ENCODE data around the gene VSTM2L.

The VSTM2L gene

GRCh38 chr20:37934634-37935375, 31.9 kb downstream of the VSTM2L start:
- in situ Hi-C loops (cut with HindIII; ENCODE audit: low sequenced_read_pairs) = no loop called here

DNA sequence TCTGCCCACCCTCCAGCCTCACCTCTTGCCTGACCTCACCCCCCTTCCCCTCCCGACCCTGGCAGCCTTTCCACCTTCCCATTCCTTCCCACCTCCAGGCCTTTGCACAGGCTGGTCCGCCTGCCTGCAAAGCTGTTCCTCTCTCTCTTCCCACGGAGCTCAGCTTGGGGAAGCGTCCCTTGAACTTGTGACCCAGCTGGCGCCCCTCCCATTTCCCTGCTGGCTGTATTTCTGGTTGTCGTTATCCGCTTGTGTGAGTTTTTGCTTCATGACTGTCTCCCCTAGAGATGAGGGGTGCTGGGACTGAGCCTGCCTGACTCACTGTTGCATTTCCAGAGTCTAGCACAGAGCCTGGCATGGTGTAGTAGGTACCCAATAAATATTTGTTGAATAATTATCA, 32.5 kb downstream of the VSTM2L start:
- in situ Hi-C loops (cut with HindIII; ENCODE audit: low sequenced_read_pairs) = no loop called here

GRCh38 chr20:37936041-37936440, 33.1 kb downstream of the VSTM2L start:
- in situ Hi-C loops (cut with HindIII; ENCODE audit: low sequenced_read_pairs) = no loop called here

DNA sequence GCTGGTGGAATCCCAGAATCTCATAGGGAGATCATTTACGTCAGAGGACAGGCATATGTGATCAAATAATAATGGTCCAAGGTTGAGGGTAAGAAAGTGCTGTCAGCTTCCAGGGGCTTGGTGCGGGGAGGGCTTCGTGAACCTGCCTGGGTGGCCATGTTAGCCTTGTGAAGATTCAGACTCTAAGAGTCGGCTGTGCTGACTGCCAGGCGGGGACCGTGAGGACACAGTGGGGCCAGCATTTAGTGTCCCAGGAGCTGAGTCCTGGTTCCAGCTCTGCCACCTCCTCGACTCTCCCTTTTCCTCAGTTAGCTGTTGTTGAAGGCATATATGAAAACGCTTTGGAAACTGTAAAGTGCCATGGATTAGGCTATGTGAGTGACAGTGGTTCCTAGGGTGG, 33.5 kb downstream of the VSTM2L start:
- in situ Hi-C loops (cut with HindIII; ENCODE audit: low sequenced_read_pairs) = no loop called here

- in situ Hi-C loops (cut with HindIII; ENCODE audit: low sequenced_read_pairs) = no loop called here
These were observed 34.8 kb downstream of the VSTM2L start for GRCh38 chr20:37937686-37938085.

GRCh38 chr20:37938181-37938750, 35.3 kb downstream of the VSTM2L start:
- in situ Hi-C loops (cut with HindIII; ENCODE audit: low sequenced_read_pairs) = no loop called here

DNA sequence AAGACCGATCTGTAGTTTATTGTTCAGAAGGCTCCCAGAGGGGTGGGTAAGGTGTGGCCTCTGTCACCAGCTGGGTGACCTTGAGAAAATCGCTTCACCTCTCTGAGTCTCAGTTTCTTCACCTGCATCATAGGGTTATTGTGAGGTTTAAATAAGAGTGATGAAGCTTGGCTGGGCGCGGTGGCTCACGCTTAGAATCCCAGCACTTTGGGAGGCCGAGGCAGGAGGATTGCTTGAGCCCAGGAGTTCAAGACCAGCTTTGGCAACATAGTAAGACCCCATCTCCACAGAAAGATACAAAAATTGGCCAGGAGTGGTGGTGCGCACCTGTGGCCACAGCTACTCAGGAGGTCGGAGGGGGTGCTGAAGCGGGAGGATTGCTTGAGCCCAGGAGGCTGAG, 36.0 kb downstream of the VSTM2L start:
- in situ Hi-C loops (cut with HindIII; ENCODE audit: low sequenced_read_pairs) = no loop called here

GRCh38 chr20:37939701-37940560, 37.0 kb downstream of the VSTM2L start:
- in situ Hi-C loops (cut with HindIII; ENCODE audit: low sequenced_read_pairs) = no loop called here

GRCh38 chr20:37940858-37941257, 37.9 kb downstream of the VSTM2L start:
- in situ Hi-C loops (cut with HindIII; ENCODE audit: low sequenced_read_pairs) = no loop called here

- in situ Hi-C loops (cut with HindIII; ENCODE audit: low sequenced_read_pairs) = no loop called here
These were observed 38.4 kb downstream of the VSTM2L start for GRCh38 chr20:37941332-37941731.

DNA sequence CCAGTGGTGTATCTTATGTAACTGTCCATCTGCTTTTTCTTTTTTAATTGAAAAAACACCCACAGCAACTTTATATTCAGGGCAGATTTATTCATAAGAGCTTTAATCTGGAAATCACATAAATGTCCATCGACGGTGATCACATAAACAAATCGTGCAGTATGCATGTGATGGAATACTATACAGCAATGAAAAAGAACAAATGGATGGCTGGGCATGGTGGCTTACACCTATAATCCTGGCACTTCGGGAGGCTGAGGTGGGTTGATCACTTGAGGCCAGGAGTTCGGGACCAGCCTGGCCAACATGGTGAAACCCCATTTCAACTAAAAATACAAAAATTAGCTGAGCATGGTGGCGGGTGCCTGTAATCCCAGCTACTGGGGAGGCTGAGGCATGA, 39.1 kb downstream of the VSTM2L start:
- in situ Hi-C loops (cut with HindIII; ENCODE audit: low sequenced_read_pairs) = no loop called here

- in situ Hi-C loops (cut with HindIII; ENCODE audit: low sequenced_read_pairs) = no loop called here
These were observed 40.1 kb downstream of the VSTM2L start for GRCh38 chr20:37943033-37943432.

- in situ Hi-C loops (cut with HindIII; ENCODE audit: low sequenced_read_pairs) = no loop called here
These were observed 40.9 kb downstream of the VSTM2L start for GRCh38 chr20:37943501-37944455.

GRCh38 chr20:37944456-37944981, 41.6 kb downstream of the VSTM2L start:
- in situ Hi-C loops (cut with HindIII; ENCODE audit: low sequenced_read_pairs) = no loop called here

DNA sequence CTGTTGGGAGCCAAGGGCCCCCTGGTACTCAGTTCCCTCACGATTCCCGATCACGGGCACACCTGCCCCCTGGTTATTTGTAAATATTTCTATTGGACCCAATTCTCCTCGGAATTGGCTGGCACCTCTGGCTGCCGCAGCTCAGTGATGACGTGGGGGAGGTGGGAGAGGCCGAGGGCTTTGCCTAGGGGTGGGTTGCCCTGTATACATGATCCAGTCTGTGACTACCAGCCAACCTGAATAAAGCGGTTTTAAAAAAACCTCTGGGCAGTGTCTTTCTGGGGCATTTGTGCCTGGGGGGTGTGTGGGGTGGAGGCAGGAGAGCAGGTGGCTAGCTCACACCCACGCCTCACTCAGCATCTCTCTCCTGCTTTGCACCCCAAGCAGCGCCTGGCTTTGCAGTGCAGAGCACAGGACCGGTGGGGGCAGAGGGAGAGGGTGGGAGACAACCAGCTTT, 42.2 kb downstream of the VSTM2L start:
- in situ Hi-C loops (cut with HindIII; ENCODE audit: low sequenced_read_pairs) = no loop called here

- in situ Hi-C loops (cut with HindIII; ENCODE audit: low sequenced_read_pairs) = no loop called here
These were observed 44.0 kb downstream of the VSTM2L start for GRCh38 chr20:37946946-37947345.

DNA sequence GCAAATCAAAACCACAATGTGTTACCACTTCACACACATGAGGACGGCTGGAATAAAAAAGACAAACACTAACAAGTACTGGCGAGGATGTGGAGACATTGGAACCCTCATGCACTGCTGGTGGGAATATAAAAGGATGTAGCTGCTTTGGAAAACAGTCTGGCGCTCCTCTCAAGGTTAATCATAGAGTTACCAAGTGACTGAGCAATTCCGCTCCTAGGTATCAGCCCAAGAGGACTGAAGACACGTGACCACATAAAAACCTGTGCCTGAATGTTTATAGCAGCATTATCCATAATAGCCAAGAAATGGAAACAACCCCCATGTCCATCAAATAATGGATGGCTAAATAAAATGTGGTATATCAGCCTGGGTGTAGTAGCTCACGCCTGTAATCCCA, 45.0 kb downstream of the VSTM2L start:
- in situ Hi-C loops (cut with HindIII; ENCODE audit: low sequenced_read_pairs) = no loop called here

- in situ Hi-C loops (cut with HindIII; ENCODE audit: low sequenced_read_pairs) = no loop called here
These were observed 46.0 kb downstream of the VSTM2L start for GRCh38 chr20:37948956-37949355.

DNA sequence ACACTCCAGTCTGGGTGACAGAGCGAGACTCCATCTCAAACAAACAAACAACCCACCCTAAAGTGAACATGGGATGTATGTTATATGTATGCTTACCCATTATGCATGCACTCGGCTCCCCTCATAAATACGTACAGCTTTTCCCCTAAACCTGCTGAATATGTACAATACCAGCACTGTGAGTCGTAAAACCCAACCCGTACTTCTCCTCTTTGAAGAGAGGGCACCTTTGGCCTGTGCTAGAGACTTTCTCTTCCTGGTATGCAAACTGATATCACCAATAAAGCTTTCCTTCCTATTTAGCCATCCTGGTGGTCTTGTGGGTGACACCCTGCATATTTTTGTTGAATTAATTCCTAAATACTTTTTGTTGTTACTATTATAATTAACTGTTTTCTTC, 51.3 kb downstream of the VSTM2L start:
- in situ Hi-C loops (cut with HindIII; ENCODE audit: low sequenced_read_pairs) = no loop called here

DNA sequence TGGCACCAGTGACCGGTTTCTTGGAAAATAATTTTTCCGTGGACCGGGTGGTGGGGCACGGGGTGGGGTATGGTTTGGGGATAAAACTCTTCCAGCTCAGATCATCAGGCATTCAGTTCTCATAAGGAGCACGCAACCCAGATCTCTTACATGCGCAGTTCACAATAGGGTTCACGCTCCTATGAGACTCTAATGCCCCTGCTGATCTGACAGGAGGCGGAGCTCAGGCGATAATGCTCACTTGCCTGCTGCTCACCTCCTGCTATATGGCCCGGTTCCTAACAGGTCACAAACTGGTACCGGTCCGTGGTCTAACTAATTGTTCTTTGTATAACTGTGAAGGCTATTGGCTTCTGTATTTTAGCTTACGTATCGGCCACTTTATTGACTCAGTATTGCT, 51.7 kb downstream of the VSTM2L start:
- in situ Hi-C loops (cut with HindIII; ENCODE audit: low sequenced_read_pairs) = no loop called here

All from endothelial cell of hepatic sinusoid (primary cell).